Breast epithelium (tissue), 3 donors: ENCODE measurements around the gene SYNCRIP.

Experiments
- POLR2A ChIP-seq: fragments of 450-650 bp; IDR thresholded peaks from one replicate; pipeline ENCODE4 v1.6.1; 2016; ENCODE audit warnings: antibody characterized with exemption, mild to moderate bottlenecking, moderate library complexity
- POLR2AphosphoS5 ChIP-seq, 3 donors: sonication (generic); formaldehyde crosslinking; IDR thresholded peaks; one replicate each; pipeline ENCODE4 v1.6.1; 2017; ENCODE audit warnings: antibody characterized with exemption in 3 of 3
- TF ChIP-seq, protein P1 (sequence below), 3 donors: fragments of 450-650 bp; IDR thresholded peaks; one replicate each; pipeline ENCODE4 v1.5.1; 2016 to 2017; ENCODE audit warnings: antibody characterized with exemption in 3 of 3, mild to moderate bottlenecking in 3 of 3, moderate library complexity in 3 of 3

DNA sequence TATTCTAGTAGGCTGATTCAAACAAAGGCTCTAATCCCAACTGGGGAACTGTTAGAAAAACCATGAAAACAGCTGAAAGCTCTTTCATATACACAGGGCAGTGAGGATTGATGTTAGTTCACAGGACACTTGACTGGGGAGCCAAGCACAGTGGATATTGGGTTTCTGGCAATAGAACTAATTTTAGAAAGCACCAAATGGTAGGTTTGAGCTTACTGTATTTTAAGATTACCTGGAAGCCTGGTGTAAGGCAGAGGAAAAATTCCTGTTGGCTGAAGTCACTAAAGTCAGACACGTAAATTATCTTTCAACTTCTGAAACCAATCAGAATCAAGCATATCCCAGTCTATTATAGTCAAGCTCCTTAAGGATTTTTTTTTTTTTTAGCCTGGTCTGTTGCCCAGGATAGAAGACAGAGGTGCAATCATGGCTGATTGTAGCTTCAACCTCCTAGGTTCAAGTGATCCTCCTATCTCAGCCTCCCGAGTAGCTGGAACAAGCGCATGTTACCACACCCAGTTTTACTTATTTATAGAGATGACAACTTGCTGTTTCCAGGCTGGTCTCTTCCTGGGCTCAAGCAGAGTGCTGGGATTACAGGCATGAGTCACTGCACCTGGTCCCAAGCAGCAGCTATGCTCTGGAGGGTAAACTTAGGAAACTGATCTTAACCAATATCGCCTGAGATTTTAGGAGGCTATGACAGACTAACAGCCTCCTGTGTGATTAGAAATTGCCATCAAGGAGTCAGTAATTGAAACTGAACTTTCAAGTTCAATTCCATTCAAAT, 32.5 kb upstream of the SYNCRIP start:
- TF ChIP-seq, protein P1, sequence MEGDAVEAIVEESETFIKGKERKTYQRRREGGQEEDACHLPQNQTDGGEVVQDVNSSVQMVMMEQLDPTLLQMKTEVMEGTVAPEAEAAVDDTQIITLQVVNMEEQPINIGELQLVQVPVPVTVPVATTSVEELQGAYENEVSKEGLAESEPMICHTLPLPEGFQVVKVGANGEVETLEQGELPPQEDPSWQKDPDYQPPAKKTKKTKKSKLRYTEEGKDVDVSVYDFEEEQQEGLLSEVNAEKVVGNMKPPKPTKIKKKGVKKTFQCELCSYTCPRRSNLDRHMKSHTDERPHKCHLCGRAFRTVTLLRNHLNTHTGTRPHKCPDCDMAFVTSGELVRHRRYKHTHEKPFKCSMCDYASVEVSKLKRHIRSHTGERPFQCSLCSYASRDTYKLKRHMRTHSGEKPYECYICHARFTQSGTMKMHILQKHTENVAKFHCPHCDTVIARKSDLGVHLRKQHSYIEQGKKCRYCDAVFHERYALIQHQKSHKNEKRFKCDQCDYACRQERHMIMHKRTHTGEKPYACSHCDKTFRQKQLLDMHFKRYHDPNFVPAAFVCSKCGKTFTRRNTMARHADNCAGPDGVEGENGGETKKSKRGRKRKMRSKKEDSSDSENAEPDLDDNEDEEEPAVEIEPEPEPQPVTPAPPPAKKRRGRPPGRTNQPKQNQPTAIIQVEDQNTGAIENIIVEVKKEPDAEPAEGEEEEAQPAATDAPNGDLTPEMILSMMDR (IDR thresholded peaks at IDR 0.05): no peak
- TF ChIP-seq POLR2AphosphoS5 (IDR thresholded peaks at IDR 0.05): no peak
- TF ChIP-seq POLR2A: no peak
